Amniotic epithelial cell (primary cell): Measurements from ENCODE around the gene F5.
"Not testable (repeated sequence)": the region's sequence is repeated elsewhere in the genome, so short reads cannot be mapped to it uniquely, and the experiment has no call there.

Source experiments
- DNase-seq: peaks from one replicate; pipeline ENCODE4 v3.0.0-alpha.2; 2010; ENCODE audit warnings: low read depth

Gene F5

GRCh38 chr1:169538998-169539871 is 47.0 kb downstream of the F5 start:
- DNase-seq = peak; percentile 95

- DNase-seq = no peak
Observed at GRCh38 chr1:169534653-169535052, 51.6 kb downstream of the F5 start.

GRCh38 chr1:169533528-169534190 is 52.6 kb downstream of the F5 start:
- DNase-seq = not testable (repeated sequence)

GRCh38 chr1:169530448-169530847 is 55.8 kb downstream of the F5 start:
- no peak for DNase-seq

- peak; percentile 52 for DNase-seq
Observed at GRCh38 chr1:169529068-169529642, 57.1 kb downstream of the F5 start.

- DNase-seq = no peak
Observed at GRCh38 chr1:169528215-169529067, 57.8 kb downstream of the F5 start.

GRCh38 chr1:169527451-169528214 is 58.6 kb downstream of the F5 start:
- peak; percentile 69 for DNase-seq

GRCh38 chr1:169527001-169527400 is 59.3 kb downstream of the F5 start:
- no peak for DNase-seq

- no peak for DNase-seq
Observed at GRCh38 chr1:169526120-169526832, 60.0 kb downstream of the F5 start.

- DNase-seq = no peak
Observed at GRCh38 chr1:169525391-169525790, 60.9 kb downstream of the F5 start.

- no peak for DNase-seq
Observed at GRCh38 chr1:169523904-169524303, 62.4 kb downstream of the F5 start.

GRCh38 chr1:169521226-169521625 is 65.1 kb downstream of the F5 start:
- DNase-seq = no peak

- DNase-seq = no peak
Observed at GRCh38 chr1:169517558-169518186, 68.6 kb downstream of the F5 start.

- no peak for DNase-seq
Observed at GRCh38 chr1:169515641-169516040, 70.6 kb downstream of the F5 start.

GRCh38 chr1:169514566-169515270 is 71.6 kb downstream of the F5 start:
- no peak for DNase-seq

GRCh38 chr1:169513208-169513607 is 73.1 kb downstream of the F5 start:
- no peak for DNase-seq

- DNase-seq = peak; percentile 93
Observed at GRCh38 chr1:169511316-169512005, 74.8 kb downstream of the F5 start.

- no peak for DNase-seq
Observed at GRCh38 chr1:169510060-169510459, 76.2 kb downstream of the F5 start.

GRCh38 chr1:169509354-169509753 is 76.9 kb downstream of the F5 start:
- DNase-seq = no peak
